Stimulated activated CD4-positive, alpha-beta T cell treated with anti-CD3 and anti-CD28 coated beads, Interleukin-12 subunit alpha, Interleukin-12 subunit beta, amount 100 ng/mL, for 48 hours (primary cell): Measurements from ENCODE around the gene DLEC1.
"Not testable (repeated sequence)": the region's sequence is repeated elsewhere in the genome, so short reads cannot be mapped to it uniquely, and the experiment has no call there.

Experiments used
- DNase-seq, 3 donors: peaks; one replicate each; pipeline ENCODE4 v3.0.0-alpha.2; 2020; ENCODE audit warnings: low read depth in 2 of 3, low spot score in 1 of 3

DLEC1 gene

GRCh38 chr3:38034335-38034734 lies 4.7 kb upstream of the DLEC1 start:
- DNase-seq, result not testable (repeated sequence)

GRCh38 chr3:38036286-38036685 lies 2.7 kb upstream of the DLEC1 start:
- DNase-seq, result no peak

- no peak for DNase-seq
Measured at GRCh38 chr3:38036906-38037305, 2.1 kb upstream of the DLEC1 start.

- peak in 1 of 3 donors; percentile 15 for DNase-seq
Measured at GRCh38 chr3:38038447-38038911, 529 bp upstream of the DLEC1 start.

- no peak for DNase-seq
Measured at GRCh38 chr3:38039899-38040261, 872 bp downstream of the DLEC1 start.

- no peak for DNase-seq
Measured at GRCh38 chr3:38040401-38040800, 1.4 kb downstream of the DLEC1 start.

GRCh38 chr3:38043486-38043885 lies 4.5 kb downstream of the DLEC1 start:
- no peak for DNase-seq

GRCh38 chr3:38046027-38046426 lies 7.0 kb downstream of the DLEC1 start:
- DNase-seq, result no peak

GRCh38 chr3:38046821-38047220 lies 7.8 kb downstream of the DLEC1 start:
- no peak for DNase-seq

- DNase-seq, result no peak
Measured at GRCh38 chr3:38047896-38048295, 8.9 kb downstream of the DLEC1 start.

GRCh38 chr3:38049358-38050126 lies 10.5 kb downstream of the DLEC1 start:
- DNase-seq, result no peak

- DNase-seq, result no peak
Measured at GRCh38 chr3:38051131-38051530, 12.1 kb downstream of the DLEC1 start.

- DNase-seq, result not testable (repeated sequence)
Measured at GRCh38 chr3:38053286-38053685, 14.3 kb downstream of the DLEC1 start.

- DNase-seq, result not testable (repeated sequence)
Measured at GRCh38 chr3:38053813-38054498, 14.9 kb downstream of the DLEC1 start.

- no peak for DNase-seq
Measured at GRCh38 chr3:38054499-38055001, 15.5 kb downstream of the DLEC1 start.

- DNase-seq, result no peak
Measured at GRCh38 chr3:38059148-38059547, 20.1 kb downstream of the DLEC1 start.

- no peak for DNase-seq
Measured at GRCh38 chr3:38059591-38059990, 20.6 kb downstream of the DLEC1 start.

GRCh38 chr3:38062809-38063208 lies 23.8 kb downstream of the DLEC1 start:
- DNase-seq, result no peak

- DNase-seq, result not testable (repeated sequence)
Measured at GRCh38 chr3:38064453-38064852, 25.4 kb downstream of the DLEC1 start.

- no peak for DNase-seq
Measured at GRCh38 chr3:38067508-38068233, 28.7 kb downstream of the DLEC1 start.

GRCh38 chr3:38070013-38070412 lies 31.0 kb downstream of the DLEC1 start:
- DNase-seq, result no peak

- not testable (repeated sequence) for DNase-seq
Measured at GRCh38 chr3:38077073-38077472, 38.1 kb downstream of the DLEC1 start.
